ENCODE measurements around the gene ATL2. TPM values are rescaled to one million over a fixed set of nuclear protein-coding genes. Genes with fewer than 3 reads are reported as not detected.

ATL2 gene
- total and polyA plus RNA-seq, 2 experiments from 2014 or later = 28.0 to 72.4 TPM

- no peak overlapping the region for H3K4me2 ChIP-seq
- H2AFZ ChIP-seq = no peak overlapping the region
- no peaks in the 10 kb centered on the region for H3K9me3 ChIP-seq (ENCODE audit: low read depth)
- 99% methylated on average over 5 of the region's 5 CpGs for WGBS (ENCODE audit: low lambda C conversion rate, missing lambda C conversion rate)
- no peak overlapping the region for H3K4me3 ChIP-seq
- H3K4me1 ChIP-seq (ENCODE audit: insufficient read depth) = peaks cover 12% of the 10 kb centered on the region
- peaks cover 83% of the 10 kb centered on the region for H4K20me1 ChIP-seq (ENCODE audit: insufficient read depth, poor library complexity, severe bottlenecking)
- DNase-seq (ENCODE audit: low spot score) = no peak
- no peaks in the 10 kb centered on the region for H3K9me2 ChIP-seq (replicated peaks; ENCODE audit: insufficient read depth)
- H3K27ac ChIP-seq = no peak overlapping the region
- TF ChIP-seq EZH2phosphoT487 (IDR thresholded peaks at IDR 0.05; ENCODE audit: low read depth, severe bottlenecking, unreplicated experiment) (no peak), EZH2 (IDR thresholded peaks at IDR 0.05; ENCODE audit: borderline replicate concordance) (no peak), CTCF (IDR thresholded peaks at IDR 0.05; ENCODE audit: poor library complexity) (no peak)
- no peaks in the 10 kb centered on the region for H3K36me3 ChIP-seq (replicated peaks; ENCODE audit: insufficient read depth, low read depth)
- peaks cover 99% of the 10 kb centered on the region for H3K79me2 ChIP-seq
- H3K27me3 ChIP-seq = no peaks in the 10 kb centered on the region
Measured at GRCh38 chr2:38370664-38371063, 6.4 kb downstream of the ATL2 start.

GRCh38 chr2:38362232-38362631 is 14.8 kb downstream of the ATL2 start:
- Histone ChIP-seq H3K4me3 (no peak overlapping the region), H3K36me3 (replicated peaks; ENCODE audit: insufficient read depth, low read depth) (no peaks in the 10 kb centered on the region), H3K79me2 (peaks cover 100% of the 10 kb centered on the region), H4K20me1 (ENCODE audit: insufficient read depth, poor library complexity, severe bottlenecking) (peaks cover 57% of the 10 kb centered on the region), H3K27me3 (no peaks in the 10 kb centered on the region), H3K4me2 (no peak overlapping the region), H3K9me3 (ENCODE audit: low read depth) (no peaks in the 10 kb centered on the region), H3K4me1 (ENCODE audit: insufficient read depth) (peaks cover 5% of the 10 kb centered on the region), H3K27ac (no peak overlapping the region), H3K9me2 (replicated peaks; ENCODE audit: insufficient read depth) (no peaks in the 10 kb centered on the region), H2AFZ (no peak overlapping the region)
- 63% methylated on average over 2 of the region's 2 CpGs for WGBS (ENCODE audit: low lambda C conversion rate, missing lambda C conversion rate)
- no peak for TF ChIP-seq EZH2phosphoT487 (IDR thresholded peaks at IDR 0.05; ENCODE audit: low read depth, severe bottlenecking, unreplicated experiment)
- TF ChIP-seq EZH2 (IDR thresholded peaks at IDR 0.05; ENCODE audit: borderline replicate concordance) = no peak
- no peak for TF ChIP-seq CTCF (IDR thresholded peaks at IDR 0.05; ENCODE audit: poor library complexity)
- DNase-seq (ENCODE audit: low spot score) = no peak

- Histone ChIP-seq H3K4me2 (no peak overlapping the region), H3K27me3 (no peaks in the 10 kb centered on the region), H3K27ac (no peak overlapping the region), H3K9me2 (replicated peaks; ENCODE audit: insufficient read depth) (no peaks in the 10 kb centered on the region), H3K4me1 (ENCODE audit: insufficient read depth) (peaks cover 5% of the 10 kb centered on the region), H2AFZ (no peak overlapping the region), H3K9me3 (ENCODE audit: low read depth) (no peaks in the 10 kb centered on the region), H3K79me2 (peaks cover 100% of the 10 kb centered on the region), H4K20me1 (ENCODE audit: insufficient read depth, poor library complexity, severe bottlenecking) (peaks cover 43% of the 10 kb centered on the region), H3K36me3 (replicated peaks; ENCODE audit: insufficient read depth, low read depth) (no peaks in the 10 kb centered on the region), H3K4me3 (no peak overlapping the region)
- TF ChIP-seq EZH2 (IDR thresholded peaks at IDR 0.05; ENCODE audit: borderline replicate concordance) = no peak
- TF ChIP-seq CTCF (IDR thresholded peaks at IDR 0.05; ENCODE audit: poor library complexity) = no peak
- TF ChIP-seq EZH2phosphoT487 (IDR thresholded peaks at IDR 0.05; ENCODE audit: low read depth, severe bottlenecking, unreplicated experiment) = no peak
- no peak for DNase-seq (ENCODE audit: low spot score)
- WGBS (ENCODE audit: low lambda C conversion rate, missing lambda C conversion rate) = 81% methylated on average over 2 of the region's 2 CpGs
Measured at GRCh38 chr2:38360177-38360576, 16.9 kb downstream of the ATL2 start.

GRCh38 chr2:38353402-38353801 is 23.7 kb downstream of the ATL2 start:
- Histone ChIP-seq H3K4me3 (no peak overlapping the region), H2AFZ (no peak overlapping the region), H4K20me1 (ENCODE audit: insufficient read depth, poor library complexity, severe bottlenecking) (peaks cover 31% of the 10 kb centered on the region), H3K27me3 (no peaks in the 10 kb centered on the region), H3K79me2 (peaks cover 91% of the 10 kb centered on the region), H3K27ac (no peak overlapping the region), H3K9me3 (ENCODE audit: low read depth) (no peaks in the 10 kb centered on the region), H3K4me1 (ENCODE audit: insufficient read depth) (no peaks in the 10 kb centered on the region), H3K9me2 (replicated peaks; ENCODE audit: insufficient read depth) (no peaks in the 10 kb centered on the region), H3K4me2 (no peak overlapping the region), H3K36me3 (replicated peaks; ENCODE audit: insufficient read depth, low read depth) (no peaks in the 10 kb centered on the region)
- WGBS (ENCODE audit: low lambda C conversion rate, missing lambda C conversion rate) = 98% methylated on average over 2 of the region's 2 CpGs
- TF ChIP-seq EZH2phosphoT487 (IDR thresholded peaks at IDR 0.05; ENCODE audit: low read depth, severe bottlenecking, unreplicated experiment) = no peak
- no peak for TF ChIP-seq CTCF (IDR thresholded peaks at IDR 0.05; ENCODE audit: poor library complexity)
- TF ChIP-seq EZH2 (IDR thresholded peaks at IDR 0.05; ENCODE audit: borderline replicate concordance) = no peak
- no peak for DNase-seq (ENCODE audit: low spot score)

Measured in hepatocyte (in vitro differentiated cells).